Mucosa of rectum (tissue), 2 donors: ENCODE results near the gene CASKIN1.

ENCODE experiments used
- H3K27ac ChIP-seq, 2 donors: one replicate each; pipeline ENCODE4 v1.7.0; 2013; ENCODE audit warnings: inconsistent platforms in 2 of 2, low read depth in 2 of 2, low read length in 2 of 2
- H3K27me3 ChIP-seq, 2 donors: one replicate each; pipeline ENCODE4 v1.7.0; 2013; ENCODE audit warnings: low read length in 2 of 2; ENCODE audit not compliant: control insufficient read depth in 2 of 2, insufficient read depth in 2 of 2
- H3K36me3 ChIP-seq, 2 donors: one replicate each; pipeline ENCODE4 v1.7.0; 2013; ENCODE audit warnings: low read length in 2 of 2; ENCODE audit not compliant: control insufficient read depth in 2 of 2, insufficient read depth in 2 of 2
- H3K4me1 ChIP-seq, 2 donors: one replicate each; pipeline ENCODE4 v1.7.0; 2013; ENCODE audit warnings: low read length in 2 of 2, mild to moderate bottlenecking in 1 of 2; ENCODE audit not compliant: control insufficient read depth in 2 of 2, insufficient read depth in 2 of 2
- H3K4me3 ChIP-seq, 2 donors: one replicate each; pipeline ENCODE4 v1.7.0; 2013; ENCODE audit warnings: low read length in 2 of 2
- H3K9ac ChIP-seq, 2 donors: one replicate each; pipeline ENCODE4 v1.7.0; 2013; ENCODE audit warnings: low read length in 2 of 2, low read depth in 1 of 2, mild to moderate bottlenecking in 1 of 2
- H3K9me3 ChIP-seq, 2 donors: one replicate each; pipeline ENCODE4 v1.7.0; 2013; ENCODE audit warnings: low read length in 2 of 2; ENCODE audit not compliant: control insufficient read depth in 2 of 2
- donor health status: healthy.
- donor health status: Normal muscosa, but diverticular disease.

CASKIN1 gene

DNA sequence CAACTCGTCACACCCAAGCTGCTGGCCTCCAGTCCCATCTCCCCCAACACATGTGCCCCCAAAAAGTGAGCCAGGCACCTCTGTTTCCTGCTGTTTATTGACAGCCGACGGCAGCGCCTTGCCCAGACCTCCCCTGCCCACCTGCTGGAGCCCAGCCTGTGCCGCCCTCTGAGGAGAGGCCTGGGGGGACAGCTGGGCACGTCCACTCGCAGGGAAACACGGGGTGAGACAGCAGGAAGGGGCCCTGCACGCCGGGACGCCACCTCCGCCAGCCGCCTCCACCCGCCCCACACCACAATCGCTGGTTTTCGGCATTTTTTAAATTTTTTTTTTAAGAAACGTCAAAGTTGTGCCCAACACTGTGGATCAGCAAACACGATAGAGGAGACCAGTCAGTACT is 19.3 kb downstream of the CASKIN1 start:
- H3K9ac ChIP-seq: no peak overlapping the region
- no peaks in the 10 kb centered on the region for H3K4me1 ChIP-seq
- no peaks in the 10 kb centered on the region for H3K27me3 ChIP-seq
- peaks cover 34 to 38% of the 10 kb centered on the region in 2 donors for H3K36me3 ChIP-seq
- H3K9me3 ChIP-seq: no peaks in the 10 kb centered on the region
- H3K27ac ChIP-seq: no peak overlapping the region
- no peak overlapping the region for H3K4me3 ChIP-seq

DNA sequence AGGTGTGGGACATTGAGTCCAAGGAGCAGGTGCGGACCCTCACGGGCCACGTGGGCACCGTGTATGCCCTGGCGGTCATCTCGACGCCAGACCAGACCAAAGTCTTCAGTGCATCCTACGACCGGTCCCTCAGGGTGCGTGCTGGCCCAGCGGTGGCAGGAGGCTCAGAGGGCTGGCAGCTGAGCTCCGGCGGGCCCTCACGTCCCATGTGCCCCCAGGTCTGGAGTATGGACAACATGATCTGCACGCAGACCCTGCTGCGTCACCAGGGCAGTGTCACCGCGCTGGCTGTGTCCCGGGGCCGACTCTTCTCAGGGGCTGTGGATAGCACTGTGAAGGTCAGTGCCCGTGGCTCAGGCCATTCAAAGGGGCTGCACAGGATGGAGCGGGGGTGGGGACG is 20.4 kb downstream of the CASKIN1 start:
- H3K27ac ChIP-seq: no peak overlapping the region
- no peaks in the 10 kb centered on the region for H3K27me3 ChIP-seq
- H3K4me1 ChIP-seq: no peaks in the 10 kb centered on the region
- H3K36me3 ChIP-seq: peaks cover 37 to 48% of the 10 kb centered on the region in 2 donors
- no peak overlapping the region for H3K9ac ChIP-seq
- no peaks in the 10 kb centered on the region for H3K9me3 ChIP-seq
- H3K4me3 ChIP-seq: no peak overlapping the region

DNA sequence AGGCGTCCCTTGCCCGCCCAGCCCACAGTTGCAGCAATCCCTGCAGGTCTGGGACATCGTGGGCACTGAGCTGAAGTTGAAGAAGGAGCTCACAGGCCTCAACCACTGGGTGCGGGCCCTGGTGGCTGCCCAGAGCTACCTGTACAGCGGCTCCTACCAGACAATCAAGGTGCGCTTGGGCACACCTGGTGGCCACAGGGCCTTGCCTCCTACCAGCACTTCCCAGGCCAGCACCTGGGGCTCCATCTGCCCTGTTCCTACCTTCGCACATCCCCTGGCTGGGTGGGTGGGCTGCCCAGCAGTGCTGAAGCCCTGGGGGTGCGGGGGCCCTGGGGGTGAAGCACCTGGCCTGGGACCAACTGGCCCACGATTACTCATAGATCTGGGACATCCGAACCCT is 21.0 kb downstream of the CASKIN1 start:
- Histone ChIP-seq H3K9ac (no peak overlapping the region), H3K9me3 (no peaks in the 10 kb centered on the region), H3K4me1 (no peaks in the 10 kb centered on the region), H3K27me3 (no peaks in the 10 kb centered on the region), H3K4me3 (no peak overlapping the region), H3K27ac (no peak overlapping the region), H3K36me3 (peaks cover 37 to 48% of the 10 kb centered on the region in 2 donors)

DNA sequence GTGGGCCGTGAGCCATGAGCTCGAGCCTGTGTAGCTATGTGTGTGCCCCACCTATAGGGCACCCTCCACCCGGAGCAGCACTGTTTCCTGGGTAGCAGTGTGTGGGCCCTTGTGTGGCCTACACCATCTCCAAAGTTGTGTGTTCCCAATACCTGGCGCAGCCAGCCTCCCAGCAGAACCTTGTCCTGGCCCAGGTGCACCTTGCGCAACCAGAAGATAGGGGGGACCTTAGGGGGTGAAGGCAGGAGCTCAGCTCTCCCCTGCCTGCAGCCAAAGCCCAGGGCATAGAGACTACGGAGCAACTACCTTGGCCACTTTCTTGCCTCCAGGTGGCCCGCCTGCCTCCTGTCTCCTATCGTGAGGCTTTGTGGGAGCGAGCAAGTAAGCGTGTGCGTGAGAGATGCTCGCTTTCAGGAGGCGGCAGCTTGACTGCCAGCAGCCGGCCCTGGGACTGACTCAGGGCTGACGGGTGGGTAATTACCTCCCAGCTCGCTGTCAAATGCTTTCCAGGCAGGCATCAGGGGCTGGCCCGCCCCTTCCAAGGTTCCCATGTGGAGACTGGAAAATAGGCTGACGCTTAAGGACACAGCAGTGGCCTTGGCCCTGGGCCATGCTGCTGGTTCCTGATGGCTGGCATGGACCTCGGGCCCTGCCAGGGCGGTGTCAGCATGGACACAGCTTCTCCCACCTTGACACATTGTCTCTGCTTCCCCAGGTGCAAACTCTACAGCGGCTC is 21.8 kb downstream of the CASKIN1 start:
- Histone ChIP-seq H3K27ac (no peak overlapping the region), H3K36me3 (peaks cover 37 to 48% of the 10 kb centered on the region in 2 donors), H3K27me3 (no peaks in the 10 kb centered on the region), H3K9ac (no peak overlapping the region), H3K9me3 (no peaks in the 10 kb centered on the region), H3K4me3 (no peak overlapping the region), H3K4me1 (no peaks in the 10 kb centered on the region)

DNA sequence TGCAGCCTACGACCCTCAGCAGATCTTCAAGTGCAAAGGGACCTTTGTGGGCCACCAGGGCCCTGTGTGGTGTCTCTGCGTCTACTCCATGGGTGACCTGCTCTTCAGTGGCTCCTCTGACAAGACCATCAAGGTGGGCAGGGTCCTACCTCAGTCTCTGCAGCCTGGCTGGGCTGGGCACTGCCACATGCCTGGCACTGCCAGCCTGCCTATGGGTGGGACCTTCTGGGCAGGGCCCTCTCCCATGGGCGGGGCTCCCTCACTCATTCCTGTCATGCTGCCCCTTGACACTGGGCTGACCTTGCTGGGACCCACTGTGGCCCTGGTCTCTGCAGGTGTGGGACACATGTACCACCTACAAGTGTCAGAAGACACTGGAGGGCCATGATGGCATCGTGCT is 22.5 kb downstream of the CASKIN1 start:
- Histone ChIP-seq H3K9ac (no peak overlapping the region), H3K4me3 (no peak overlapping the region), H3K27ac (no peak overlapping the region), H3K9me3 (no peaks in the 10 kb centered on the region), H3K36me3 (peaks cover 39 to 52% of the 10 kb centered on the region in 2 donors), H3K4me1 (no peaks in the 10 kb centered on the region), H3K27me3 (no peaks in the 10 kb centered on the region)

DNA sequence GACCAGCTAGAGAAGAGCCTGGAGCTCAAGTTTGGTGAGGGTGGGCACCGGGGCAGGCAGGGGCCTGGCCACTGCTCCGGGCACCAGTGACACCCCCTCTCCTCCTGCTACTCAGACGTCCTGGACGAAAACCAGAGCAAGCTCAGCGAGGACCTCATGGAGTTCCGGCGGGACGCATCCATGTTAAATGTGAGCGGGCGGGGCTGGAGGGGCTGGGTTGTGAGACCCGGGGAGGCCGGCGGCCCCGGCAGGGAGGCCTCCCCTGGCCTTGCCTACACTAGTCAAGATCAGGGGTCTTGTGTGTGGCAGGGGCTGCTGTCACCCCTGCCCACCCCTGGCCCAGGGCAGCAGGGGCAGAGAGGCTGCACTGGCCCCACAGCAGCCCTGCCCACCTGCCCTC is 23.0 kb downstream of the CASKIN1 start:
- Histone ChIP-seq H3K9ac (no peak overlapping the region), H3K4me1 (no peaks in the 10 kb centered on the region), H3K4me3 (no peak overlapping the region), H3K36me3 (peaks cover 41 to 57% of the 10 kb centered on the region in 2 donors), H3K9me3 (no peaks in the 10 kb centered on the region), H3K27ac (no peak overlapping the region), H3K27me3 (no peaks in the 10 kb centered on the region)

DNA sequence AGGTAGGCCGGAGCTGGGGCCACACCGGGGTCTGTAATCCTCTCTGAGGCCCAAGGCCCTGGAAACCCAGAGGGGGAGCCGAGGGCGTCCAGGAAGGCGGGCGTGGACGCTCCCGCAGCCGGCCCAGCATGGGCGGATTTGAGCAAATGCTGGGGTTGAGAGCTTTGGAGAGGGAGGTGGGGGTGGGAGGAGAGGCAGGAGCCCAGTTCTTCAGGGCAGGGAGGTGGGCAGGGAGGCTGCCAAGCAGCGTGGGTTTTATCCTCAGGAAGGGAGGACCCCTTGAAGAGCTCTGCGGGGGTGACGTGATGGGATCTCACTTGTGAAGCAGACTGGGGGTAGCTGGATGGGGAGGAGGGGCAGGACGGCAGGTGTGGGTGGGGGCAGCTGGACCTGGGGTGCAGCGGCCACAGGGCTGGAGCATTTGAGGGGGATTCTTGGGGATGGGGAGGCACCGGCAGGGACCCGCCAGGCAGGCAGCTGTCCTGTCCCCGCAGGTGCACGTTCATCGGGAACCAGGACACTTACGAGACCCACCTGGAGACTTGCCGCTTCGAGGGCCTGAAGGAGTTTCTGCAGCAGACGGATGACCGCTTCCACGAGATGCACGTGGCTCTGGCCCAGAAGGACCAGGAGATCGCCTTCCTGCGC is 23.6 kb downstream of the CASKIN1 start:
- Histone ChIP-seq H3K27ac (no peak overlapping the region), H3K4me3 (no peak overlapping the region), H3K9me3 (no peaks in the 10 kb centered on the region), H3K4me1 (no peaks in the 10 kb centered on the region), H3K27me3 (no peaks in the 10 kb centered on the region), H3K9ac (no peak overlapping the region), H3K36me3 (peaks cover 41 to 58% of the 10 kb centered on the region in 2 donors)

DNA sequence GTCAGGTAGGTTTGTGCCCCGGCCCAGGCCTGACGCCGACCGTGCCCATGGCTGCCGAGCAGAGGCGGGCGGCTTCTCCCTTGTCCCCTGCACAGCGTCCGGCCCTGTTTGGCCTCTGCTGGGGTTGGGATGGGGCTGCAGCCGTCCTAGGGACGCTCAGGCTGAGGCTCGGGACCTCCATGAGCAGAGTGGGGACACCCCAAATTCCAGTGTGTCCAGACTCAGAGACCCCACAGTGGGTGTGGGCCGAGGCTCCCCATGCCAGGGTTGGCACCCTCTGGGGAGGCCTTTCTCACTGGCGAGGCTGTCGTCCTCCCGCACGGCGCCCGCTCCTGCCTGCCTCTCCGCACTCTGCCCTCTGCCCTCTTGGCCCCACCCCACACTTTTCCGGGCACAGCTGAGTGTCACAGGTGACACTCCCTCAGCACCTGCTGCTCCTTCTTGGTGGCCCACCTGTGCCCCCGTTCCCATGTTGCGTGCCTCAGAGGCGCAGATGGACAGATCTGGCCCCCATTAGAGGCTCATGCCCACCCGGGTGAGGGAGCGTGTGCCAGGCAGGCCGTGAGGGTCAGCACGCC is 24.7 kb downstream of the CASKIN1 start:
- no peaks in the 10 kb centered on the region for H3K9me3 ChIP-seq
- H3K9ac ChIP-seq: no peak overlapping the region
- no peaks in the 10 kb centered on the region for H3K27me3 ChIP-seq
- peaks cover 45 to 61% of the 10 kb centered on the region in 2 donors for H3K36me3 ChIP-seq
- H3K4me1 ChIP-seq: no peaks in the 10 kb centered on the region
- H3K27ac ChIP-seq: no peak overlapping the region
- no peak overlapping the region for H3K4me3 ChIP-seq

DNA sequence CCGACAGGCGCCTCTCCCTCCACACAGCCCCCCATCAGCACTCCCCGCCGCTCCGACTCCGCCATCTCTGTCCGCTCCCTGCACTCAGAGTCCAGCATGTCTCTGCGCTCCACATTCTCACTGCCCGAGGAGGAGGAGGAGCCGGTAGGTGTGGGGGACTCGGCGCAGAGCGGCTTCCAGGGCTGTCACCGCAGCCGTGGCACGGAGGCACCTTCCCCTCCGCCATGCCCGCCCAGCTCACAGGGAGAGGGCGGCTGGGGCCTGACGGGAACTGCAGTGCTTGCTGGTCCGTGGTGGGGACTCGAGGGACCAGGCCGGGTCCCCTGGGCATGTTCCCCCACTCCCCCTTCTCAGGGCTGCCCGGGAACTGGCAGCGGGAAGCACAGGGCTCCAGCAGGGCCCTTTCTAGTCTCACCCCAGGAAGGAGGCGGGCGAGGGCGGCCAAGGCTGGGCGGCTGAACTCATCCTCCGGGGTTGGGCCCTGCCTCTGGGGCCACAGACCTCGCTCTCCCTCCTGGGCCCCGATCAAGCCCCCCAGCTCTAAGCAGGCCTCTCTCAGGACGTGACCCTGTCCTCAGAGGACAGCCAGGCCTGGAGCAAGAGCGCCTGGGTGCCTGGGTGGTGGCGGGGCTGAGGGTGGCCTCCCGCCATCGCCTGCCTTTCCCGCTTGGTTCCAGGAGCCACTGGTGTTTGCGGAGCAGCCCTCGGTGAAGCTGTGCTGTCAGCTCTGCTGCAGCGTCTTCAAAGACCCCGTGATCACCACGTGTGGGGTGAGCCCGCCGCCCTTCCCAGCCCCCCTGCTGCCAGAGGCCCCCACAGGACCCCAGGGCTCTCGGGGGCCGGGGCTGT is 25.6 kb downstream of the CASKIN1 start:
- peaks cover 47 to 61% of the 10 kb centered on the region in 2 donors for H3K36me3 ChIP-seq
- H3K4me1 ChIP-seq: no peaks in the 10 kb centered on the region
- H3K27ac ChIP-seq: no peak overlapping the region
- no peaks in the 10 kb centered on the region for H3K9me3 ChIP-seq
- no peak overlapping the region for H3K9ac ChIP-seq
- no peaks in the 10 kb centered on the region for H3K27me3 ChIP-seq
- no peak overlapping the region for H3K4me3 ChIP-seq

DNA sequence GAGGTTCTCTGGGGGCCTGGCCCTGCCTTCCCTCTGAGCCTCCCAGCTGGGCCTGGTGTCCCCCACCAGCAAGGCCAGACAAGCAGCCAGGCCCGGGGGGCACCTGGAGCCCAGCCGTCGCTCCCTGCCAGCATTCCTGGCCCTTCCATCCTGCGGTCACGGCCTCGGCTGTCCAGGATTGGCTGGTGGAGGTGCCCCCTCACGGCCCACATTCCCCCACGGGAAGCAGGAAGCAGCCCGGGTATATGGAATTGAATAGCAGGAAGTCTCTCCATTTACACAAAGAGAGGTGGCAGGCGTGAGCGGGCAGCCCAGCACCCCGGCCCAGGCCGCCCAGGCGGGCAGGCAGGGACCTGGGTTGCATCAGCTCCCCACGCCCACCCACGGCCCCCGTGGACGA is 26.3 kb downstream of the CASKIN1 start:
- Histone ChIP-seq H3K4me1 (no peaks in the 10 kb centered on the region), H3K36me3 (peaks cover 42 to 59% of the 10 kb centered on the region in 2 donors), H3K27me3 (no peaks in the 10 kb centered on the region), H3K4me3 (no peak overlapping the region), H3K9me3 (no peaks in the 10 kb centered on the region), H3K27ac (no peak overlapping the region), H3K9ac (no peak overlapping the region)
